ENCODE data around the gene ANXA6. TPM values are rescaled to one million over a fixed set of nuclear protein-coding genes. Genes with fewer than 3 reads are reported as not detected.
A peak's percentile ranks its signal among the peaks of the same experiment; 100 is the strongest.

Gene ANXA6
- total and polyA plus RNA-seq, 4 donors = 61.4 to 208 (median 155) TPM

- Histone ChIP-seq H3K9ac (ENCODE audit: insufficient read depth in 1 of 2, low read length in 2 of 2) (no peak overlapping the region), H3K4me1 (ENCODE audit: control insufficient read depth in 5 of 5, insufficient read depth in 5 of 5, low read length in 5 of 5) (peaks cover 0 to 59% (median 9%) of the 10 kb centered on the region in 5 donors), H3K9me3 (ENCODE audit: control insufficient read depth in 4 of 4, insufficient read depth in 3 of 4, low read length in 3 of 4) (no peaks in the 10 kb centered on the region), H3K4me3 (no peak overlapping the region), H3K36me3 (ENCODE audit: control insufficient read depth in 4 of 4, insufficient read depth in 4 of 4, low read length in 4 of 4) (peaks cover 0 to 49% (median 31%) of the 10 kb centered on the region in 4 donors), H3K27ac (ENCODE audit: low read depth in 1 of 2, low read length in 1 of 2) (peak overlapping the region; percentile 75 to 76), H3K27me3 (ENCODE audit: control insufficient read depth in 3 of 3, insufficient read depth in 3 of 3, low read length in 2 of 3) (no peaks in the 10 kb centered on the region)
- no peak for ATAC-seq (ENCODE audit: insufficient read depth, low FRiP score)
- no peak for TF ChIP-seq CTCF (IDR thresholded peaks at IDR 0.05; ENCODE audit: control extremely low read depth, extremely low read depth)
- no peak for DNase-seq
- 92% methylated on average over 5 of the region's 5 CpGs for WGBS, 2 donors
Observed at GRCh38 chr5:151062405-151063141, 95.0 kb downstream of the ANXA6 start.

- no peak for DNase-seq
Observed at GRCh38 chr5:151060742-151061141, 96.8 kb downstream of the ANXA6 start.

GRCh38 chr5:151058891-151059489, 98.6 kb downstream of the ANXA6 start:
- H3K27ac ChIP-seq (ENCODE audit: low read depth in 1 of 2, low read length in 1 of 2) = peak overlapping the region; percentile 5 to 51

More at GRCh38 chr5:151060742-151061141, 96.8 kb downstream of the ANXA6 start:
- peaks cover 0 to 55% (median 9%) of the 10 kb centered on the region in 5 donors for H3K4me1 ChIP-seq (ENCODE audit: control insufficient read depth in 5 of 5, insufficient read depth in 5 of 5, low read length in 5 of 5)
- peak overlapping the region; percentile 58 to 87 for H3K27ac ChIP-seq (ENCODE audit: low read depth in 1 of 2, low read length in 1 of 2)
- WGBS, 2 donors = 83 to 85% methylated on average over 6 of the region's 6 CpGs
- no peak overlapping the region for H3K9ac ChIP-seq (ENCODE audit: insufficient read depth in 1 of 2, low read length in 2 of 2)
- no peaks in the 10 kb centered on the region for H3K27me3 ChIP-seq (ENCODE audit: control insufficient read depth in 3 of 3, insufficient read depth in 3 of 3, low read length in 2 of 3)
- no peaks in the 10 kb centered on the region for H3K9me3 ChIP-seq (ENCODE audit: control insufficient read depth in 4 of 4, insufficient read depth in 3 of 4, low read length in 3 of 4)
- H3K4me3 ChIP-seq = no peak overlapping the region
- ATAC-seq (ENCODE audit: insufficient read depth, low FRiP score) = peak; percentile 0
- H3K36me3 ChIP-seq (ENCODE audit: control insufficient read depth in 4 of 4, insufficient read depth in 4 of 4, low read length in 4 of 4) = peaks cover 0 to 54% (median 31%) of the 10 kb centered on the region in 4 donors
- TF ChIP-seq CTCF (IDR thresholded peaks at IDR 0.05; ENCODE audit: control extremely low read depth, extremely low read depth) = no peak

More at GRCh38 chr5:151058891-151059489, 98.6 kb downstream of the ANXA6 start:
- whole genome bisulfite sequencing, 2 donors = 63 to 79% methylated on average over 7 of the region's 7 CpGs
- Histone ChIP-seq H3K9me3 (ENCODE audit: control insufficient read depth in 4 of 4, insufficient read depth in 3 of 4, low read length in 3 of 4) (no peaks in the 10 kb centered on the region), H3K4me3 (no peak overlapping the region), H3K9ac (ENCODE audit: insufficient read depth in 1 of 2, low read length in 2 of 2) (no peak overlapping the region), H3K4me1 (ENCODE audit: control insufficient read depth in 5 of 5, insufficient read depth in 5 of 5, low read length in 5 of 5) (peaks cover 0 to 44% (median 9%) of the 10 kb centered on the region in 5 donors), H3K36me3 (ENCODE audit: control insufficient read depth in 4 of 4, insufficient read depth in 4 of 4, low read length in 4 of 4) (peaks cover 0 to 64% (median 32%) of the 10 kb centered on the region in 4 donors), H3K27me3 (ENCODE audit: control insufficient read depth in 3 of 3, insufficient read depth in 3 of 3, low read length in 2 of 3) (no peaks in the 10 kb centered on the region)
- DNase-seq (no peak), ATAC-seq (ENCODE audit: insufficient read depth, low FRiP score) (no peak)
- TF ChIP-seq CTCF (IDR thresholded peaks at IDR 0.05; ENCODE audit: control extremely low read depth, extremely low read depth) = no peak
